ENCODE data around the gene NXN.
"Not testable (repeated sequence)": the region's sequence is repeated elsewhere in the genome, so short reads cannot be mapped to it uniquely, and the experiment has no call there.

The NXN gene

DNA sequence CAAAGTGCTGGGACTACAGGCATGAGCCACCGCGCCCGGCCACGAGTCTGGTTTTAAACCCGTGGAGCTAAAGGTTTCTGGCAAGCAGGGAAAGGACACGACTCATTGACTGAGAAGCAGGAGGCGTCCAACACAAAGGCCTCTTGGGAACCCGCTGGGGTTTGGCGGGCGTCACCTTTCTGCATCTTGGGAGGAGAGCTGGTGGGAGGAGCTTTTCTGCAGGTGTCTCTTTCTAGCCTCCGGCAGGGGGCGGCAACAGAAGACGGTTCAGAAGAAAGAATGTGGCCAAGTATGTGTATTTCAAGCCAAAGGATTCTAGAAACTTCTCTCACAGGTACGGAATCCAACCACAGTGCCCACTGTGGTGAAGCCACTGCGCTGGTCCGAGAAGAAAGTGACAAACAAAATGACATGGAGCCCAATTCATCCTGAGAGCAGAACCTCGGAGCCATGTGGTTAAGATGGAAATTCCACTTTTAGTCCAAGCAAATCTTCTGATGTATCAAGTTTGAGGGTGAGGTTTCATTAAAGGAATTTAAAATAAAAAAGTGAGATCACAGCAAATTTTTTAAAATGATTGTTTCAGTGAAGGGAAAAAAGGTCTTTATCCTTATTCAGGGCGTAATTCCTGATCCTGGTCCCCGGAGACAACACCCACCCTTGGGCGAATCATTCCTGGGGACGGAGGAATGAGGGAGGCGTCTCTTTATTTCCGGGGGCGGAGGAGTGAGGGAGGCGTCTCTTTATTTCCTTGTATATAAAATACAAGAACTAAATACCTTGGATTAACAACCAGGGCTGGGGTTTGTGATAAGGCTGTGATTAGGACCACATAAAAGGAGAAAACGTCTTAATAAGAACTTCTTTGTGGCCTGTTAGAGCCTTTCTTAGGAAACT is 99.8 kb downstream of the NXN start:
- no peak overlapping the region for H3K9ac ChIP-seq (ENCODE audit: low read length)
- no peaks in the 10 kb centered on the region for H3K36me3 ChIP-seq (ENCODE audit: control insufficient read depth, insufficient read depth, low read length)
- H3K27ac ChIP-seq (ENCODE audit: low read depth, low read length), result peak overlapping the region; percentile 16
- H3K4me1 ChIP-seq (ENCODE audit: control insufficient read depth, insufficient read depth, low read length), result peaks cover 25% of the 10 kb centered on the region
- no peaks in the 10 kb centered on the region for H3K27me3 ChIP-seq (ENCODE audit: control insufficient read depth, insufficient read depth, low read length)
- no peak overlapping the region for H3K4me3 ChIP-seq (ENCODE audit: low read length)

DNA sequence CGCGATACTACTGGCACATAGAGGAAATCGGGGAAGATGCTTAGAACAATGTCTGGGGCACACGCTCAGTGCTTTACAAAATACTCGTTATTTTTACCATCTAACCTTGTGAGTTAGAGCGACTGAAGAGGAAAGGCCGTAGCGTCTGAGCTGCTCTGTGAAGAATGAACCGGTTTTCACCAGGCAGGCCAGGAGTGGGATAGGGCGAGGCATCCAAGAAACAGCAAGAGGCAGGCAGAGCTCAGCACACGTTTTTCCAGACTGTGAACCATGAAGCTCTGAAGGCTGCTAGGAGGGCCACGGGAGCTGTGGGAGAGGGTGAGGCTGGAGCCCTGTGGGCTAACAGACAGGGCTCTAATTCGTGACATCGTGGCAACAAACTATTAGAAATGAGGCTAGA is 101.9 kb downstream of the NXN start:
- Histone ChIP-seq H3K36me3 (ENCODE audit: control insufficient read depth, insufficient read depth, low read length) (no peaks in the 10 kb centered on the region), H3K4me3 (ENCODE audit: low read length) (no peak overlapping the region), H3K9ac (ENCODE audit: low read length) (no peak overlapping the region), H3K27me3 (ENCODE audit: control insufficient read depth, insufficient read depth, low read length) (no peaks in the 10 kb centered on the region), H3K4me1 (ENCODE audit: control insufficient read depth, insufficient read depth, low read length) (peaks cover 15% of the 10 kb centered on the region), H3K27ac (ENCODE audit: low read depth, low read length) (no peak overlapping the region)

DNA sequence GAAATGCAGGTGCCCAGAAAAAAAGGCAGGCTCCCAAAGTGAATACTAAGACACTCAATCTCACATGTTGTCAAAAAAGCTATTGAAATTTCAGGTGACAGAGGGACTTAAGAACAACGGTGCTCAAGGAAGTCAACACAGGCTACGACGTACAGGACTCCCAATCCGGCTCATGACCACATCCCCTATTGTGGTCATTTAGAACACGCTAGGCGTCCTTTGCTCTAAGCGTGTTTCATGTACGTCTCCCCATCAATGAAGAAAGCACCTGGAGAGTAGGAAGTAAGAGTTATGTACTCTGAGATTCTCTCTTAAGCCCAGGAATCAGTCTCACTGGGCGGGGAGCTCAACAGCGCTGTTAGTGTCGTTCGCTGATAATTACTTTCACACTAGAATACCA is 103.3 kb downstream of the NXN start:
- no peak overlapping the region for H3K4me3 ChIP-seq (ENCODE audit: low read length)
- H3K9ac ChIP-seq (ENCODE audit: low read length), result no peak overlapping the region
- peaks cover 25% of the 10 kb centered on the region for H3K4me1 ChIP-seq (ENCODE audit: control insufficient read depth, insufficient read depth, low read length)
- no peak overlapping the region for H3K27ac ChIP-seq (ENCODE audit: low read depth, low read length)
- no peaks in the 10 kb centered on the region for H3K36me3 ChIP-seq (ENCODE audit: control insufficient read depth, insufficient read depth, low read length)
- no peaks in the 10 kb centered on the region for H3K27me3 ChIP-seq (ENCODE audit: control insufficient read depth, insufficient read depth, low read length)

DNA sequence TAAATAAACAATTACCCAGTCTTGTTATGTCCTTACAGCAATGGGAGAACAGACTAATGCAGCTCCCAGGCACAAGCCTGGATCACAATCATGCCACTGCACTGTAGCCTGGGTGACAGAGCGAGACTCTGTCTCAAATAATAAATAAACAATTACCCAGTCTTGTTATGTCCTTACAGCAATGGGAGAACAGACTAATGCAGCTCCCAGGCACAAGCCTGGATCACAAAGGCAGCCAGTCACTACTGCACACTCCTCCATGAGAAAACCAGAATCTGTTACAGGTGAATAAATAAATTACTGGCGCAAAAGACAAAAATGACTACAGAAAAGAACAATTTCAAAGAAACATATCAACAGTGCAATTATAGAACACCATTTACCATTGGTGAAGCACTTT is 105.0 kb downstream of the NXN start:
- H3K4me3 ChIP-seq (ENCODE audit: low read length); H3K27me3 ChIP-seq (ENCODE audit: control insufficient read depth, insufficient read depth, low read length); H3K27ac ChIP-seq (ENCODE audit: low read depth, low read length); H3K36me3 ChIP-seq (ENCODE audit: control insufficient read depth, insufficient read depth, low read length); H3K9ac ChIP-seq (ENCODE audit: low read length): not testable (repeated sequence)
- H3K4me1 ChIP-seq (ENCODE audit: control insufficient read depth, insufficient read depth, low read length), result peaks cover 23% of the 10 kb centered on the region

GRCh38 chr17:872855-873254 is 106.7 kb downstream of the NXN start:
- H3K9ac ChIP-seq (ENCODE audit: low read length), result no peak overlapping the region
- H3K27ac ChIP-seq (ENCODE audit: low read depth, low read length), result no peak overlapping the region
- no peaks in the 10 kb centered on the region for H3K36me3 ChIP-seq (ENCODE audit: control insufficient read depth, insufficient read depth, low read length)
- no peaks in the 10 kb centered on the region for H3K27me3 ChIP-seq (ENCODE audit: control insufficient read depth, insufficient read depth, low read length)
- no peak overlapping the region for H3K4me3 ChIP-seq (ENCODE audit: low read length)
- H3K4me1 ChIP-seq (ENCODE audit: control insufficient read depth, insufficient read depth, low read length), result peaks cover 36% of the 10 kb centered on the region

DNA sequence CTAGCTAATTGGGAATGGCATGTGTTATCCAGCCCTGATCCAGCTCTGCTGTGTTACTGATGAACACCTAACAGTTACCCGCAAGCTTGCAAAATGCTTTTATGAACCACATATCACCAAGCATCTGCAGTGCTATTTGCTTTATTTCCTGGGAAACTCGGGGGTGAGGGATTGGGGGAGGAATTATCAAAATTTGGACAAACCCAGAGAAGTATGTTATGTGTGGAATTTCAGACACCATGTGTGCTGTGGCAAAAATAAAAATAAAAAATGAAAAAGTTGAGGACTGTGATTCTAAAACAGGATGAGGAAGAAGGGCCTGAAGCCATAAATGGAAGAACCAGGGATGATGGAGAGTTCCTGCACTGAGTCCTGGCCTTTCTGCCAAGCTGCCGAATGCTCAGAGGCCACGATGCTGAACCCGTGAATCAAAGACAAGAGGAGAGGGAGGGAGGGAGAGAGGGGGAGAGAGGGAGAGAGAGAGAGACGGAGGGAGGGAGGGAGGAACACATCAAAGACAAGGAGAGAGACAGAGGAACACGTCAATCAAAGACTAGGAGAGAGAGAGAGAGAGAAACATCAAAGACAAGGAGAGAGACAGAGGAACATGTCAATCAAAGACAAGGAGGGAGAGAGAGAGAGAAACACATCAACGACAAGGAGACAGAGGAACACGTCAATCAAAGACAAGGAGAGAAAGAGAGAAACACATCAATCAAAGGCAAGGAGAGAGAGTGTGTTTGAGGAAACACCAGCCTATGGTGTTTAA is 107.6 kb downstream of the NXN start:
- no peaks in the 10 kb centered on the region for H3K27me3 ChIP-seq (ENCODE audit: control insufficient read depth, insufficient read depth, low read length)
- H3K9ac ChIP-seq (ENCODE audit: low read length), result no peak overlapping the region
- peaks cover 37% of the 10 kb centered on the region for H3K4me1 ChIP-seq (ENCODE audit: control insufficient read depth, insufficient read depth, low read length)
- H3K36me3 ChIP-seq (ENCODE audit: control insufficient read depth, insufficient read depth, low read length), result no peaks in the 10 kb centered on the region
- H3K27ac ChIP-seq (ENCODE audit: low read depth, low read length), result peak overlapping the region; percentile 72
- no peak overlapping the region for H3K4me3 ChIP-seq (ENCODE audit: low read length)

DNA sequence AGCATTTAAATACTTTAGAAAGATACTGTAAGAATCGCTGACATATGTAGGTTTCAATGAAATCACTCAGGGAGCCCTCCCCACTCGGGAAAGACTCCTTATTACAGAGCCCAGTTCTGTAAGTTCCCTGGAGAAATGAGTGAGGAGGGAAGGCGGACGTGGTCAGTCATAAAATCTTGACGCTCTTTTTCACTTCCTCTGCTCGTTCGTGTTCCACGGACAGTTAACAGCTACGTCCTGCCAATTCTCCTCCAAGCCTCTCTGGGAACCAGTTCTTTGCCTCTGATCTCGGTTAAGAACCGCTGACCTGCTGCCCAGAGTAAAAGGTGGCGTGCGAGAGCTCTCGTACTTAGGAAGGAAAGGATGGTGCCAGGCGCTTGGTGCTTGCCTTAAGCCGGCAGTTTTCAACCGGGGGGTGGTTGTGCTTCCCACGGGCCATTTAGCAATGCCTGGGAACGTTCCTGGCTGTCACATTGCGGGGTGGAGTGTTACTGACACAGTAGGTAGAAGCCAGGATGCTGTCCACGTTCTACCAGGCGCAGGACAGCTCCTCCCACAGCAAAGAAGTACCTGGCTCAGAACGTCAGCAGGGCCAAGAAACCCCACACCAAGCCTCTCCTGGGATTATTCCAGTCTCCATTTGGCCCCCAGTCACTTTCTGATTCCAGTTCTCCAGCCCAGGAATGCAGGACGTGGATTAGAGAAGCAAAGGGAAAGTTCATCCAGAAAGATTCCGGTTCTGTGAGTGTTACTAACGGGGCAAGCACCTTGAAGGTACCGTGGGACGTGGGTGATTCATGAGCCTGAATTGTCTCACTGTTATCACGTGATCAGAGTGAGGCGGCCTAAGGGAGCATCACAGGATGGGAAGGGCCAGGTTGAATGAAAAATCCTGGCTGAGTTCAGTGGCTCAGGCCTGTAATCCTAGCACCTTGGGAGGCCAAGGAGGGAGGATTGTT is 109.7 kb downstream of the NXN start:
- Histone ChIP-seq H3K27me3 (ENCODE audit: control insufficient read depth, insufficient read depth, low read length) (no peaks in the 10 kb centered on the region), H3K27ac (ENCODE audit: low read depth, low read length) (peak overlapping the region; percentile 91), H3K4me3 (ENCODE audit: low read length) (peak overlapping the region; percentile 40), H3K36me3 (ENCODE audit: control insufficient read depth, insufficient read depth, low read length) (no peaks in the 10 kb centered on the region), H3K4me1 (ENCODE audit: control insufficient read depth, insufficient read depth, low read length) (peaks cover 38% of the 10 kb centered on the region), H3K9ac (ENCODE audit: low read length) (no peak overlapping the region)

DNA sequence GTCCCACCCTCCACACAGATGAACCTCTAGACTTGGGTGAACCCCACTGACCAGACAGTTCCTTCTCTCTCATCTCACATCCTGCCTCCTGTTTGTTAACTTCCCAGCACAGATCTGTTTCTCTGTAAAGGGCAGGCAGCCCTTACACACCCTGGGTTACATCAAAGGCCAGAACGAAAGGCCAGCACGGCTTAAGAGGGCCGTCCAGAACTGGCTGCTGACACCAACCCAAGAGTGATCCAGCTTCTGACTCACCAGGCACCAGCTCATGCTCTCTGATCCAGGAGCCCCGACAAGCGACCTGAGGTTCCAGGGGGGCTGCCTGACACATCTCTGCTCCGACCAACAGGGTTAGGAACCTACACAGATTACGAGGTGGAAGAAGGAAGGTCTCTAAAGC is 110.5 kb downstream of the NXN start:
- no peak overlapping the region for H3K9ac ChIP-seq (ENCODE audit: low read length)
- peaks cover 43% of the 10 kb centered on the region for H3K4me1 ChIP-seq (ENCODE audit: control insufficient read depth, insufficient read depth, low read length)
- no peaks in the 10 kb centered on the region for H3K27me3 ChIP-seq (ENCODE audit: control insufficient read depth, insufficient read depth, low read length)
- no peaks in the 10 kb centered on the region for H3K36me3 ChIP-seq (ENCODE audit: control insufficient read depth, insufficient read depth, low read length)
- no peak overlapping the region for H3K4me3 ChIP-seq (ENCODE audit: low read length)
- peak overlapping the region; percentile 91 for H3K27ac ChIP-seq (ENCODE audit: low read depth, low read length)

DNA sequence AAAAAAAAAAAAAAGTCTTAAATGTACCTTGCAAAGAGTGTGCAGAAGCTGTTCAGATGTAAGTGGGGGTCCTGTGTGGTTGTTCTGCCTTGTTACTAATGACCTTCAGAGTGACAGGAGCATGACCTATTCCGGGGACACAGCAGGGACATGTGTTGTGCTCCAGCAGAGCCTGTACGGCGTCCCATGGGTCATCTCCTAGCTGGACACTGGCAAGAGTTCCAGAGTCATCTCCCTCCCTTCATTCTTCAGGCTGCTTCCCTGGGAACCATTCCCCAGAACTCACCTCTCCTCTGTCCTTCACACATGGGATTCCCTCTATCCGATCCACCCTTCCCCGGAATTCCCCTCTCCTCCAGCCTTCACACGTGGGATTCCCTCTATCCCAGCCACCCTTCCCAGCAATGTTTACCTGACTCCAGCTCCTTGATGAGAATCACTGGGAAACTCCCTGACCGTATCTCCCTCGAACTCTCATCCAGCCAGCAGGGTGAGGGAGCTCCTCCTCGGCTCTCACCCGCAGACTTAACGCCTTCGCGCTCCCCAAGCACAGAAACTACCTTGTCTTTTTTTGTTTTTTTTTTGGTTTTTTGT is 111.6 kb downstream of the NXN start:
- no peak overlapping the region for H3K9ac ChIP-seq (ENCODE audit: low read length)
- H3K36me3 ChIP-seq (ENCODE audit: control insufficient read depth, insufficient read depth, low read length), result no peaks in the 10 kb centered on the region
- H3K4me1 ChIP-seq (ENCODE audit: control insufficient read depth, insufficient read depth, low read length), result peaks cover 46% of the 10 kb centered on the region
- H3K4me3 ChIP-seq (ENCODE audit: low read length), result no peak overlapping the region
- no peaks in the 10 kb centered on the region for H3K27me3 ChIP-seq (ENCODE audit: control insufficient read depth, insufficient read depth, low read length)
- peak overlapping the region; percentile 91 for H3K27ac ChIP-seq (ENCODE audit: low read depth, low read length)

GRCh38 chr17:867238-867637 is 112.3 kb downstream of the NXN start:
- Histone ChIP-seq H3K27ac (ENCODE audit: low read depth, low read length) (peak overlapping the region; percentile 21), H3K4me1 (ENCODE audit: control insufficient read depth, insufficient read depth, low read length) (peaks cover 48% of the 10 kb centered on the region)
- not testable (repeated sequence) for H3K4me3 ChIP-seq (ENCODE audit: low read length); H3K9ac ChIP-seq (ENCODE audit: low read length); H3K27me3 ChIP-seq (ENCODE audit: control insufficient read depth, insufficient read depth, low read length); H3K36me3 ChIP-seq (ENCODE audit: control insufficient read depth, insufficient read depth, low read length)

DNA sequence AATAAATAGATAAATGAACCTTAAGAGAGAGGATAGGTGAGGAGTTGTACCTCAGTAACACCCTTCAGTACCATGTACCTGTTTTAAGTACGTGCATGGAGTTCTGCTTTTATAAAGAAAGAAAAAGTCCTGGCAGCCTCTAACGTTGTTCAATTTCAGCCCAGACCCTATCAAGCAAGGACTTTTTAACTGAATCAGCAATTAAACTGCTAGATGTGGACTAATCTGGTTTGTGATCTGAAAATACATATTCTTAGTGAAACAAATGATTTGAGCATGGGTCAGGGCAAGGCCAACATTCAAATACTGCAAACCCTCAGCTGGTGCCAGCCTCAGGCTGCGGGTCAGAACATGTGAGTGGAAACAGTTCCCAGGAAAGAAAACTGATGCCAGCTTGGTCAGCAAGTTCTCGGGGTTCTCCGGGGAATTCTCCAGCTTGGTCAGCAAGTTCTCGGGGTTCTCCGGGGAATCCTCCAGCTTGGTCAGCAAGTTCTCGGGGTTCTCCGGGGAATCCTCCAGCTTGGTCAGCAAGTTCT is 112.9 kb downstream of the NXN start:
- H3K4me1 ChIP-seq (ENCODE audit: control insufficient read depth, insufficient read depth, low read length), result peaks cover 44% of the 10 kb centered on the region
- no peak overlapping the region for H3K27ac ChIP-seq (ENCODE audit: low read depth, low read length)
- H3K9ac ChIP-seq (ENCODE audit: low read length), result no peak overlapping the region
- H3K36me3 ChIP-seq (ENCODE audit: control insufficient read depth, insufficient read depth, low read length), result no peaks in the 10 kb centered on the region
- H3K27me3 ChIP-seq (ENCODE audit: control insufficient read depth, insufficient read depth, low read length), result no peaks in the 10 kb centered on the region
- H3K4me3 ChIP-seq (ENCODE audit: low read length), result no peak overlapping the region
